Activated T-cell treated with anti-CD3 and anti-CD28 coated beads, Interleukin-2, amount 50 U/mL, for 24 hours (primary cell): ENCODE data around the gene PPTC7.
"Not testable (repeated sequence)": the region's sequence is repeated elsewhere in the genome, so short reads cannot be mapped to it uniquely, and the experiment has no call there.

Experiments
- DNase-seq: peaks from one replicate; pipeline ENCODE4 v3.0.0-alpha.2; 2020
- H3K27ac Mint-ChIP-seq: 2 replicates; pipeline ENCODE4 v1.8.0; 2020; ENCODE audit warnings: mild to moderate bottlenecking, mixed read lengths
- H3K27me3 Mint-ChIP-seq: 2 replicates; pipeline ENCODE4 v1.8.0; 2020; ENCODE audit warnings: mixed read lengths
- H3K36me3 Mint-ChIP-seq: 2 replicates; pipeline ENCODE4 v1.8.0; 2020; ENCODE audit warnings: low read depth, mixed read lengths
- H3K4me1 Mint-ChIP-seq: 2 replicates; pipeline ENCODE4 v1.8.0; 2020; ENCODE audit warnings: low read depth, mixed read lengths
- H3K4me3 Mint-ChIP-seq: 2 replicates; pipeline ENCODE4 v1.8.0; 2020; ENCODE audit warnings: mild to moderate bottlenecking, moderate library complexity, mixed read lengths
- H3K9me3 Mint-ChIP-seq: 2 replicates; pipeline ENCODE4 v1.8.0; 2020; ENCODE audit warnings: mixed read lengths

Gene PPTC7, protein sequence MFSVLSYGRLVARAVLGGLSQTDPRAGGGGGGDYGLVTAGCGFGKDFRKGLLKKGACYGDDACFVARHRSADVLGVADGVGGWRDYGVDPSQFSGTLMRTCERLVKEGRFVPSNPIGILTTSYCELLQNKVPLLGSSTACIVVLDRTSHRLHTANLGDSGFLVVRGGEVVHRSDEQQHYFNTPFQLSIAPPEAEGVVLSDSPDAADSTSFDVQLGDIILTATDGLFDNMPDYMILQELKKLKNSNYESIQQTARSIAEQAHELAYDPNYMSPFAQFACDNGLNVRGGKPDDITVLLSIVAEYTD

DNA sequence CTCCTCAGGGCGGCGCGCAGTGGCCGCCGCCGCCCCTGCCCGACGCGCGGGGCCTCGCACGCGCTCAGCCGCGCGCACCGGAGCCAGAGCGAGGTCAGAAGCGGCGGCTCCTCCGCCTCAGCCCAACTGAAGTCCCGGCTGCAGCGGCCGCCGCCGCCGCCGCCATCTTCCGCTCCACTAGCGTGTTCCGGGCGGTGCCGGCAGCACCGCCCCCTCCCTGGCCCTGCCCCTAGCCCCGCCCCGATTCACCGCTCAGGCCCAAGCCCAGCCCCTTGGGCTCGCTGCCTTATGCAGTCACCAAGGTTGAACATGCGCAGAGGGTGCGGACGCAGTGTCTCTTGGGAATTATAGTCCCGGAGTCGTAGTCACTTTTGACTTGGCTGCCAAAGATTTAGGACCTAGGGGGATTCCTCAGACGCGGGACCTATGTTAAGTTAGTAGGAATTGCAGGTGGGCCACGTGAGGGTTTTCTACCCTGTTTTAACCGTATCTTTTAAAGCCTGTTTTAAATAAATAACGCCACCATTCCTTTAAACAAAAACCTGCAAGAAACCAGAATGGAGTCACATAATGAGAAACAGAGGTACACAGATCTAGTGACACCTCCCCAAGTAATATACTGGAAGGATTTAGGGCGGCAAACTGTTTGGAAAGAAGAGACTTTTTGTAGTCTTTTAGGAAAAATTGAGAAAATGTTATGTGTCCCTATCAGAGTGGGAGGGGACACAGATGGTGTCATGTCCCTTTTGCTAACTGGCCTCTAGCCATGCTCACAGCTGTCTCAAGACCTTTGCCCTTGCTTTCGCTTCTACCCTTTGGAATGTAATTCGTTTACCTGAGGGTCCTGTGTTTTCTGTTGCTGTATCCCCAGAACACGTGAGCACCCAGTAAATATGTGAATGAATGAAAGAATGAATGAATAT, at the start of gene PPTC7:
PPTC7 (minus strand) TSS at position 182 of the 923 bp plus-strand sequence. CDS start 287 bp downstream, outside the sequence.
- H3K4me3 Mint-ChIP-seq, result peak within 1 kb of the TSS; percentile 92
- peak; percentile 98 for DNase-seq
- no peaks in the 10 kb centered on the region for H3K27me3 Mint-ChIP-seq
- peak within 1 kb of the TSS; percentile 100 for H3K27ac Mint-ChIP-seq
- H3K9me3 Mint-ChIP-seq, result no peaks in the 10 kb centered on the region
- peaks cover 61% of the 10 kb centered on the region for H3K4me1 Mint-ChIP-seq
- peaks cover 32% of the 10 kb centered on the region for H3K36me3 Mint-ChIP-seq

DNA sequence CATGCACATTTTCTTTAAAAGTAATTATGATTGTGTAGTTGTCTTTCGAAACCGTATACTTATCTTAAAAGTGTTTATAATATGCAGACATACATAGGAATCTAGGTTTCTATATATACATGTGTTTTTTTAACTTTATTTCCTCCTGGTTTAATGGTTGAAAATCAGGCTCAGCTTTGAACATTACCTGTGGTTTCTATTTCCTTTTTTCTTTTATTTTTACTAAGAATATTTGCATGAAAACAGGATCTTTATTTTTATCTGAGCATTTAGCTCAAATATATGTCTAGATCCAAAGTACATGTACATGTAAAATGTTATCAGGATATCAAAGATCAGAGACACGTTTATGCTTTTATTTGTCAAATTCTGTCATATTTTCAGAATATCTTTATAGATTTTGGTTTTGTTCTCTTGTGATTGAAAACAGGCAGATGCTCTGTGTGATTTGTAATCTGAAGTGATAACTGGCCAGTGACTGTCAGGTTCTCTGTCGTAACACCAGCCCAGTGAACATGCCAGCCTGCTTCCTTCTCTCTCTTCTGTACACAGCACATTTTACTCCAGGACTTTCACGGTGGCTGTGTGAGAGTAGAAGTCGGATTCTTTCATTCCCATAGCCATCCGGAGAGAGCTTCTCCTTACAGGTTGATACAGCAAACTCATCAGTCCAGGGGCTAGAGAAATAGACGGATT, 44.5 kb upstream of the PPTC7 start:
- Mint-ChIP-seq H3K4me1 (peaks cover 10% of the 10 kb centered on the region), H3K36me3 (peaks cover 12% of the 10 kb centered on the region), H3K27ac (no peak overlapping the region), H3K4me3 (no peak overlapping the region), H3K9me3 (no peaks in the 10 kb centered on the region), H3K27me3 (no peaks in the 10 kb centered on the region)
- DNase-seq, result no peak

DNA sequence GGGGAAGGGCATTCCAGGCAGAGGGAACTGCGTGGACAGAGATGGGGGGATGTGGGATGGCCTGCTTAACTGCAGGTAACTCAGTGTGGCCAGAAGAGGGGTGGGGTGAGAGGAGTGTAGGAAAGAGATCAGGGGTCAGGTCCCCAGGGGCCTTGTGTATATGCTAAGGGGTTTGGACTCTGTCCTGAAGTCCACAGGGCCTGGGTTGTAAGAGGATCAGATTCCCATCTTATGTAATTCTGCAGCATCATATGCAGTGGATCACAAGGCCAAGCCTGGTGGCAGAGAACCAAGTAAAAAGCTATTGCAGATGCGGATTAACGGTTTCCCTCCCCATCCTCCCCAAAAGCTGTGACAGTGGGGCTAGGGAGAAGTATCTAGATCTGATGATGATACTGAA, 39.5 kb upstream of the PPTC7 start:
- H3K9me3 Mint-ChIP-seq, result no peaks in the 10 kb centered on the region
- no peaks in the 10 kb centered on the region for H3K27me3 Mint-ChIP-seq
- no peak overlapping the region for H3K4me3 Mint-ChIP-seq
- no peak overlapping the region for H3K27ac Mint-ChIP-seq
- no peak for DNase-seq
- H3K4me1 Mint-ChIP-seq, result peaks cover 22% of the 10 kb centered on the region
- no peaks in the 10 kb centered on the region for H3K36me3 Mint-ChIP-seq

- DNase-seq, result peak; percentile 41
- H3K27ac Mint-ChIP-seq, result peak overlapping the region; percentile 87
- H3K27me3 Mint-ChIP-seq, result no peaks in the 10 kb centered on the region
- no peaks in the 10 kb centered on the region for H3K9me3 Mint-ChIP-seq
- H3K4me3 Mint-ChIP-seq, result peak overlapping the region; percentile 43
- H3K4me1 Mint-ChIP-seq, result peaks cover 31% of the 10 kb centered on the region
- no peaks in the 10 kb centered on the region for H3K36me3 Mint-ChIP-seq
These were observed 36.4 kb upstream of the PPTC7 start for GRCh38 chr12:110619534-110619953.

DNA sequence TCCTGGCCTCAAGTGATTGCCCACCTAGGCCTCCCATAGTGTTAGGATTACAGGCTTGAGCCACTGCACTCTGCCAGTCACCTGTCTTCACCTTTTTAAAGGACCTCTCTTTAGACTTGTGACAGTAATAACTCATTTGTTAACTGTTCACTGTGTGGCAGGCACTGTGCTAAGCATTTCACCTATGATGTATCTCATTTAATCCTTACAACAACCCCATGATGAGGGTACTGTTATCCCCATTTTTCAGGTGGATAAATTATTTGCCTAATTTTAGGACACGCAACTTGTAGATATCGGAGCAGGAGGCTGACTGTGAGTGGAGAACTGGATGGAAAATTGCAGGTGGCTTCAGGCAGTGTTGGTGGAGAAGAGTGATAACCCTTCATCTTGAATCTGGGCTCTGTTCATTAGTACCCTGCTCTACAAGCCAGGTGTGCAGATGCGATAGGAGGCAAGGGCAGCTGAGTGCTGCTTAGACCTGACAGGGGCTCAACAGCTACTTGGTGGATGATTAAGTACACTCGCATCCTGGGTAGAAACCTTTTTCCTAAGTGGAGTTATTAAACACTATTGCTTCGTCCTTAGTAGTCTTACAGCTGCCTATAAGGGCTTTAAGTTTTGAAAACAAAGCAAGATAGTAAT, 33.5 kb upstream of the PPTC7 start:
- DNase-seq, result no peak
- H3K27me3 Mint-ChIP-seq, result no peaks in the 10 kb centered on the region
- H3K9me3 Mint-ChIP-seq, result no peaks in the 10 kb centered on the region
- H3K27ac Mint-ChIP-seq, result no peak overlapping the region
- peaks cover 38% of the 10 kb centered on the region for H3K4me1 Mint-ChIP-seq
- no peaks in the 10 kb centered on the region for H3K36me3 Mint-ChIP-seq
- H3K4me3 Mint-ChIP-seq, result no peak overlapping the region

DNA sequence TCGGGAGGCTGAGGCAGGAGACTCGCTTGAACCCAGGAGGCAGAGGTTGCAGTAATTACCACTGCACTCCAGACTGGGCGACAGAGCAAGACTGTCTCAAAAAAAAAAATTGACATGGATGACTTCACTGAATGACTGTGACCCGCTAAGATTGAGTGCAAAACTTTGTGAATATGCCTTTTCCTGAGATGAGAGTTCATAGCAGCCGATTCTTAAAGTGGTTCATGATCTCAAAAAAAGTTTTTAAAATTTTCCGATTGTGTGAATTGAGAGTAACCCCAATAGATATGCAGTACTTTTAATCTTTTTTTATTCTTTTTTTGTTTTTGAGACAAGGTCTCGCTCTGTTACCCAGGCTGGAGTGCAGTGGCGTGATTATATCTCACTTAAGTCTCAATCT, 32.1 kb upstream of the PPTC7 start:
- Mint-ChIP-seq H3K9me3 (no peaks in the 10 kb centered on the region), H3K4me3 (peak overlapping the region; percentile 85), H3K4me1 (peaks cover 35% of the 10 kb centered on the region), H3K27me3 (no peaks in the 10 kb centered on the region), H3K27ac (peak overlapping the region; percentile 40), H3K36me3 (no peaks in the 10 kb centered on the region)
- DNase-seq, result no peak

- no peaks in the 10 kb centered on the region for H3K9me3 Mint-ChIP-seq
- peak within 1 kb of the TSS; percentile 85 for H3K4me3 Mint-ChIP-seq
- H3K4me1 Mint-ChIP-seq, result peaks cover 24% of the 10 kb centered on the region
- DNase-seq, result peak; percentile 98
- H3K27me3 Mint-ChIP-seq, result no peaks in the 10 kb centered on the region
- peak within 1 kb of the TSS; percentile 92 for H3K27ac Mint-ChIP-seq
- no peaks in the 10 kb centered on the region for H3K36me3 Mint-ChIP-seq
These were observed 30.9 kb upstream of the PPTC7 start, which contains the start of gene TCTN1 for GRCh38 chr12:110613771-110614684. Gene TCTN1 (plus strand): TSS chr12:110614129. CDS start chr12:110614183, 54 bp downstream.

GRCh38 chr12:110613071-110613770, 30.1 kb upstream of the PPTC7 start:
- H3K36me3 Mint-ChIP-seq, result no peaks in the 10 kb centered on the region
- H3K9me3 Mint-ChIP-seq, result no peaks in the 10 kb centered on the region
- no peaks in the 10 kb centered on the region for H3K27me3 Mint-ChIP-seq
- peak overlapping the region; percentile 85 for H3K4me3 Mint-ChIP-seq
- no peak for DNase-seq
- H3K4me1 Mint-ChIP-seq, result peaks cover 20% of the 10 kb centered on the region
- peak overlapping the region; percentile 92 for H3K27ac Mint-ChIP-seq

DNA sequence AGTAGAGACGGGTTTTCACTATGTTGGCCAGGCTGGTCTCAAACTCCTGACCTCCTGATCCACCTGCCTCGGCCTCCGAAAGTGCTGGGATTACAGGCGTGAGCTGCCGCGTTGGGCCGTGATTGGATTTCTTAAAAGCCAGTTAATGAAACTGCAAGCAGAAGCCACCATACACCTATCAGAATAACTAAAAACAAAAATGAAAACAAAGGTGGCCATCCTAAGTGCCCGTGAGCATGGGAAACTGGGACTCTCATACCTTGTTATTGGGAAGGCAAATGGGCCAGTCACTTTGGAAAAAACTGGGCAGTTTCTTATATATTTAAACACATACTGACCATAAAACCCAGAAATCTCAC, 23.1 kb upstream of the PPTC7 start:
- H3K4me1 Mint-ChIP-seq, result peaks cover 11% of the 10 kb centered on the region
- peak overlapping the region; percentile 86 for H3K27ac Mint-ChIP-seq
- H3K27me3 Mint-ChIP-seq, result no peaks in the 10 kb centered on the region
- no peaks in the 10 kb centered on the region for H3K9me3 Mint-ChIP-seq
- H3K4me3 Mint-ChIP-seq, result peak overlapping the region; percentile 79
- DNase-seq, result no peak
- no peaks in the 10 kb centered on the region for H3K36me3 Mint-ChIP-seq

DNA sequence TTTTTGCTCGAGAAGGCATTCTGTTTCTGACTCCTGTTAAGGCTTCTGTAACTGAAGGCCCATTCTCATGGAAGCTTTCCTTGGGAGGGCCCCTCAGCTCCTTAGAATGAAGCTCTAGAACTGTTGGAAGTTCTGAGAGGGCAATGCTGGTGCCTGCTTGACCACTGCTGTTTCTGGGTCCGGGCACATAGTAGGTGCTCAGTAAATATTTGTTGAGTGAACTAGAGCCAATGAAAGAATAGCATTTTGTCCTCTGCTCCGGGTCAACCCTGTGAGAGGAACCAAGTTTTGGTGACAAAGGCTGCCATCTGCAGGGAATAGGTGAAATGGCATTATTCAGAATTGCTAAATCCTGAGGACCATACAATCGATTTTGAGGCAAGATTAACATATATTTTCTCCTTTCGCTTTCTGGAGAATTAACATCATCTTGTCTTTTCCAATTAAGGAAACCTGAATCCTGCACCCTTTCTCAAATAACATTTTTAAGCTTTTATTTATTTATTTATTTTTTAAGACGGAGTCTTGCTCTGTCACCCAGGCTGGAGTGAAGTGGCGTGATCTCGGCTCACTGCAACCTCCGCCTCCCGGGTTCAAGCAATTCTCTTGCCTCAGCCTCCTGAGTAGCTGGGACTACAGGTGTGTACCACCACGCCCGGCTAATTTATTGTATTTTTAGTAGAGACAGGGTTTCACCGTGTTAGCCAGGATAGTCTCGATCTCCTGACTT, 19.1 kb upstream of the PPTC7 start:
- H3K4me3 Mint-ChIP-seq, H3K27me3 Mint-ChIP-seq, H3K36me3 Mint-ChIP-seq, H3K9me3 Mint-ChIP-seq: not testable (repeated sequence)
- Mint-ChIP-seq H3K4me1 (peaks cover 17% of the 10 kb centered on the region), H3K27ac (peak overlapping the region; percentile 59)
- DNase-seq, result peak; percentile 46

- H3K4me3 Mint-ChIP-seq, result no peak overlapping the region
- no peak for DNase-seq
- no peaks in the 10 kb centered on the region for H3K9me3 Mint-ChIP-seq
- H3K27ac Mint-ChIP-seq, result no peak overlapping the region
- H3K4me1 Mint-ChIP-seq, result peaks cover 11% of the 10 kb centered on the region
- H3K27me3 Mint-ChIP-seq, result no peaks in the 10 kb centered on the region
- H3K36me3 Mint-ChIP-seq, result no peaks in the 10 kb centered on the region
These were observed 17.1 kb upstream of the PPTC7 start for GRCh38 chr12:110600254-110600653.

DNA sequence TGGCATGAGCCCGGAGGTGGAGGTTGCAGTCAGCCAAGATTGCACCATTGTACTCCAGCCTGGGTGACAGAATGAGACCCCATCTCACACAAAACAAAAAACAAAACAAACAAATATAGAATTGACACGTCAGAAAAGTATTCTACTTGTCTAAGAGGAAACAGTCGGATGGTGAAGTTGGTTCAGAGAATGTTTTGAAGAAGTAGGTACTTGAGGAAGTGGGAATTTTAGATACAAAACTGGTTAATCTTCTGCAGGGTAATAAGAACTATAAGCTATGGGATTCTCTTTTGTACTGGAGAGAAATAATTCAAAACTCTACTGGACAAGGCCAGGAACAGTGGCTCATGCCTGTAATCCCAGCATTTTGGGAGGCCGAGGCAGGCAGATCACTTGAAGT, 16.2 kb upstream of the PPTC7 start:
- no peaks in the 10 kb centered on the region for H3K9me3 Mint-ChIP-seq
- no peak overlapping the region for H3K27ac Mint-ChIP-seq
- no peak overlapping the region for H3K4me3 Mint-ChIP-seq
- peaks cover 10% of the 10 kb centered on the region for H3K4me1 Mint-ChIP-seq
- no peaks in the 10 kb centered on the region for H3K27me3 Mint-ChIP-seq
- no peak for DNase-seq
- no peaks in the 10 kb centered on the region for H3K36me3 Mint-ChIP-seq
